ENCODE results near the gene C16orf90.
"Not testable (repeated sequence)": the region's sequence is repeated elsewhere in the genome, so short reads cannot be mapped to it uniquely, and the experiment has no call there.

The C16orf90 gene

DNA sequence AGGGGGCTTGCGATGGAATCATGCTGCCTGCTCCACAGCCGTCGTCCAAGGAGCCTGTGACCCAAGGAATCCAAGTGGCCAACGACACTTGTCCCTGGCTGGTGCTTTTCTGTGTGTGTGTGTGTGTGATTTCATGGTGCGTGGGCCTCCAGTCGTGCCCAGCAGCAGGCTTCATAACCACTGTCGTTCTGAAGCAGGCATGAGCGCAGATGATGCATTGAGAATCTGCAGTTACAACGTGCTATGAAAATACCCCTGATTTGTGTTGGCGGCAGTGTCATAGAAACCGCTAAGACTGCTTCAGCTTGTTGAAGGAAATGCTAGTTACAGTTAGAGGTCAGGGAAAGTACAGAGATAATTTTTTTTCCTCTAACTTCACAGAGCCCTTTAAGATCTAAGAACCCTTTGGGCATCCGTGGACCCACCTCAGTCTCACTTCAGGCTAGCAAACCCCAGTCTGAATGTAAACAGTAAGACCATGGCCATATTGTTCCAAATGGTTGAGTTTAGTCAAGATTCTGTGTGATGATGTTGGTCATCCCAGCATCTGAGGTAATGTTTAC, 15.6 kb downstream of the C16orf90 start:
- TF ChIP-seq CTCF (IDR thresholded peaks at IDR 0.05; ENCODE audit: control insufficient read depth, extremely low read depth, insufficient read depth) = no peak
- DNase-seq (ENCODE audit: low read depth) = no peak
- H3K4me3 ChIP-seq (ENCODE audit: low read depth, low read length) = no peak overlapping the region

DNA sequence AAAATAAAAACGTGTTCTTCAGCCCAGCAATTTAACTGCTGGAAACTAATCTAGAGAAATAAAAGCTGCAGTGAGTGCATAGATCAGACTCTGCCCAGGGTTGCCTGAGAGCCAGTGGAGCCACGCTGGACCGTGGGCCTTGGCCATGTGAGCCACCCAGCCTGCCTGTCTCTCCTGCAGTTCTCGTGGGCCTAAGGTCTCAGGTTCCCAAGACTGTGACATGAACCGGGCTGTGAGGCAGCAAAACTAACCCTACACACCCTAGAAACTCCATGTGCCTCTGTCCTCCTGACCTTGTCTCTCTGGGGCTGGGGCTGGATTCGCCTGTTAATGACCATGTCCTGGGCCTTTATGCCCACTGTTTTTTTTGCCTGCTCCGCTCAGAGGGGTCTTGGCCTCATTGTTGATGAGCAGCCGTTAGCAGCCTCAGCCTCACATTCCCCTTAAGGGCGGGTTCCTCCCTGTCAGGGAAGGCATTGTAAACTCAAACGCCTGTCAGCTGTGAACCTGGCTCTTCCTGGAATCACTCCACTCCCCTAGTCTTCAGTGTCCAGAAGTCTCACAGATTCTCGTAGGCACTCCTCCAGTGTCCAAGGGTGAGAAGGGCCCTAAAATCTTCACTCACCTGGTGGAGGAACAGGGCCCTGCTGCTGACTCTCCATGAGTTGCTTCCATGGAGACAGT, 16.9 kb downstream of the C16orf90 start:
- no peak for TF ChIP-seq CTCF (IDR thresholded peaks at IDR 0.05; ENCODE audit: control insufficient read depth, extremely low read depth, insufficient read depth)
- H3K4me3 ChIP-seq (ENCODE audit: low read depth, low read length) = no peak overlapping the region
- DNase-seq (ENCODE audit: low read depth) = no peak

- H3K4me3 ChIP-seq (ENCODE audit: low read depth, low read length) = no peak overlapping the region
- no peak for TF ChIP-seq CTCF (IDR thresholded peaks at IDR 0.05; ENCODE audit: control insufficient read depth, extremely low read depth, insufficient read depth)
- DNase-seq (ENCODE audit: low read depth) = no peak
Observed at GRCh38 chr16:3476409-3476808, 18.9 kb downstream of the C16orf90 start.

DNA sequence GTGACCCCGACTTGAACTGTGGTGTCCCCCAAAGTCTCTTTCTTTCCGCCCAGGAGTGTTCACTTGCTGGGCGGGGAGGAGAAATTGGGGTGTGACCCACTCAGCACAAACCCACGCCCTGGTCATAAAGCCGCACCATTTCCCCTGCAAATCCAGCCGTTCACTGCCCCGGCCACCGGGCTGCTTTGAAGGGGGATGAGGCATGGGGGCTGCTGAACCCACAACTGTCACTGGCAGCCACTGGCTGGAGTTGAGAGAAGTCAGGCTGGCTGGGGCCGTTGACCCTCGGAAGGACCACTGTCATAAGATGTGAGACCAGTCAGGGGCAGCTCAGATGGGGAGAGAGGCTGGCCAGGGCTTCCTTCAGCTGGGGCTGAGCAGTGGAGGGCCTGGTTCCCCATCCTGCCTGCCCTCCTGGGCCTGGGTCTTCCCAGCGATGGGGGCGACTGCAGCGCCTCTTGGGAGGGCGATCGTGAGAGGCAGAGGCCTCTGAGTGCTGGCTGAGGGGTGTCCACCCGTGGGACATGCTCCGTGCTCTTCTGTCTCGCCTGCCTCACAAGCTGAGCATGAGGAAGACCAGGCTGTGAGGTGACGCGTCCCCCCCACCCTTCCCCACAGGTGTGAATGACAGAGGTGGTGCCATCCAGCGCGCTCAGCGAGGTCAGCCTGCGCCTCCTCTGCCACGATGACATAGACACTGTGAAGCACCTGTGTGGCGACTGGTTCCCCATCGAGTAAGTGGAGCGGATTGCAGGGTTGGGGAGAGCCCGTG, 19.5 kb downstream of the C16orf90 start:
- DNase-seq (ENCODE audit: low read depth) = no peak
- TF ChIP-seq CTCF (IDR thresholded peaks at IDR 0.05; ENCODE audit: control insufficient read depth, extremely low read depth, insufficient read depth) = no peak

GRCh38 chr16:3474870-3475269, 20.4 kb downstream of the C16orf90 start:
- not testable (repeated sequence) for H3K4me3 ChIP-seq (ENCODE audit: low read depth, low read length); DNase-seq (ENCODE audit: low read depth)

More for the DNA sequence above, 19.5 kb downstream of the C16orf90 start:
- H3K4me3 ChIP-seq (ENCODE audit: low read depth, low read length) = no peak overlapping the region

DNA sequence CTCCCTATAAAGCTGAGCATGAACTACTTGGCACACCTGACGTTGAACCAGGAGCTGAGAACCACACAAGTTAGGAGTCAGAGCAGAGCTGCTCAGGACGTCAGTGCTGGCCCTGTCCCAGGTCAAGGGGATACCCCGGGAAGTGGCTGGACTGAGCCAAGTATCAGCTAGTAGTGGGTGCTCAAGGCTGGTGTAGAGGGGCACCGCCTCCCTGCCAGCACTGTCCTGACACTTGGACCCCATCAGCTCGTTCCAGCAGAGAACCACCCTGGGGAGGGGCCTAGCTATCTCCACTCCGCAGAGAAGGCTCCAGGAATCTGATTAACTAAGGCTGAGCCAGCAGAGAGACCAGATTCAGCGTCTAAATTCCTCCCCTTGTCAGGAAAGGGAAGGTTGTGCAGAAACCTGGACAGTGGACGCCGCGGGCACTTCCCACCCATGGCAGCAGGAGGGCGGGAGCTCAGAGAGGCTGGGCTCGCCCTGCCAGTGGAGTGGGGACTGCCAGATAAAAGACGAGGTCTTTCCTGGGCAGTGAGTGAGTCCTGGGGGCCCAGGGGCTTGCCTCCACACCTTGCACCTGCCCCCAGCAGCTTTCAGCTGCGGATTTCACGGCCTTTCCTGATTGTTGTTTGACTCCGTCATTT, 21.0 kb downstream of the C16orf90 start:
- no peak overlapping the region for H3K4me3 ChIP-seq (ENCODE audit: low read depth, low read length)
- no peak for TF ChIP-seq CTCF (IDR thresholded peaks at IDR 0.05; ENCODE audit: control insufficient read depth, extremely low read depth, insufficient read depth)
- DNase-seq (ENCODE audit: low read depth) = no peak

- H3K4me3 ChIP-seq (ENCODE audit: low read depth, low read length); DNase-seq (ENCODE audit: low read depth): not testable (repeated sequence)
Observed at GRCh38 chr16:3473596-3473943, 21.7 kb downstream of the C16orf90 start.
